ENCODE data around the gene MAP2K4. TPM values are rescaled to one million over a fixed set of nuclear protein-coding genes. Genes with fewer than 3 reads are reported as not detected.

MAP2K4 gene
- total and polyA plus RNA-seq, 2 of the 4 experiments (the other 2 are of a cell fraction), result 14.5 to 32.6 TPM

DNA sequence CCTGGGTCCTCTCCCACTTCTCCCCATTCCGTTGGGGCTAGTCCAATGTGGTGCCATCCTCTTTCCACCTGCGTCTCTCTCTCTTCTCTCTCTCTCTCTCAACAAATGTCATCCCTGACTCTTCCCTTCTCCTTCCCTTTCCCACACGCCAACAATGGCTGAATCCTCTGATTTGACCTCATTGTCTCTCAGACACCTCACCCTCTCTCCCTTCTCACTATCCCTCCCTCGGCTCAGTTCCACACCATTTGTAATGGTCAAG lies 22.8 kb upstream of the MAP2K4 start (continued):
- TF ChIP-seq RAD21 (IDR thresholded peaks at IDR 0.05; ENCODE audit: low read length) (no peak), RFX5 (IDR thresholded peaks at IDR 0.05; ENCODE audit: low read depth, low read length) (no peak), CEBPB (IDR thresholded peaks at IDR 0.05; ENCODE audit: low read depth, low read length) (no peak), NFE2L2 (IDR thresholded peaks at IDR 0.05; ENCODE audit: low read depth, low read length) (no peak), MAFK (IDR thresholded peaks at IDR 0.05; ENCODE audit: low read depth, low read length) (no peak), BHLHE40 (IDR thresholded peaks at IDR 0.05; ENCODE audit: low read depth, low read length) (no peak), SMC3 (IDR thresholded peaks at IDR 0.05; ENCODE audit: low read depth, low read length) (no peak)

DNA sequence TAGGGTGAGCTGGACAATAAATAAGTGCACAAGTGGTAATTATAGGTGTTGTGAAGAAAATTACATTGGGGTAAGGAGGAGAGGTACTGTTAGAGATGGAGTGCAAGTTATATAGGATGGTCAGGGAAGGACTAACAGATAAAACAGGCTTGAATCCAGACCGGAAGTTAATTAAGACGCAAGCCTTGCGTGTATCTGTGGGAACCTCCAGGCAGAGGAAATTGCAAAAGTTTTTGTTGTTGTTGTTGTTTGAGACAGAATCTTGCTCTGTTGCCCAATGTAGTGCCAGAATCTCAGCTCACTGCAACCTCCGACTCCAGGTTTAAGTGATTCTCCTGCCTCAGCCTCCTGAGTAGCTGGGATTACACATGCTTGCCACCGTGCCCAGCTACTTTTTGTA lies 21.0 kb upstream of the MAP2K4 start:
- no peak overlapping the region for H3K18ac ChIP-seq (ENCODE audit: low read depth, low read length)
- H3K56ac ChIP-seq (ENCODE audit: extremely low read depth, insufficient read depth, low read length), result no peak overlapping the region
- H3K4me3 ChIP-seq (ENCODE audit: insufficient read depth, low read depth, low read length), result no peak overlapping the region
- in situ Hi-C loops (cut with MboI; ENCODE audit: low sequenced_read_pairs) (loop anchor here (10.0 to 25.0 kb wide), 3 partner anchors 1005 to 1337 kb away; partner anchors contain the start of genes MYH3 and TMEM220), dilution Hi-C loops (cut with HindIII; ENCODE audit: low sequenced_read_pairs, unreplicated experiment) (no loop called here), intact Hi-C loops (cut with micrococcal nuclease) (loop anchor here (5.0 to 10.0 kb wide), 2 partner anchors 1003 to 1275 kb away; no protein-coding TSS in a partner anchor)
- no peak overlapping the region for H4K91ac ChIP-seq (ENCODE audit: insufficient read depth, low read depth, low read length)
- no peak for TF ChIP-seq NFE2L2 (IDR thresholded peaks at IDR 0.05; ENCODE audit: low read depth, low read length)
- TF ChIP-seq SMC3 (IDR thresholded peaks at IDR 0.05; ENCODE audit: low read depth, low read length), result no peak
- TF ChIP-seq MXI1 (IDR thresholded peaks at IDR 0.05; ENCODE audit: borderline replicate concordance, low read depth, low read length), result no peak
- no peak for TF ChIP-seq RFX5 (IDR thresholded peaks at IDR 0.05; ENCODE audit: low read depth, low read length)
- TF ChIP-seq, protein P1, sequence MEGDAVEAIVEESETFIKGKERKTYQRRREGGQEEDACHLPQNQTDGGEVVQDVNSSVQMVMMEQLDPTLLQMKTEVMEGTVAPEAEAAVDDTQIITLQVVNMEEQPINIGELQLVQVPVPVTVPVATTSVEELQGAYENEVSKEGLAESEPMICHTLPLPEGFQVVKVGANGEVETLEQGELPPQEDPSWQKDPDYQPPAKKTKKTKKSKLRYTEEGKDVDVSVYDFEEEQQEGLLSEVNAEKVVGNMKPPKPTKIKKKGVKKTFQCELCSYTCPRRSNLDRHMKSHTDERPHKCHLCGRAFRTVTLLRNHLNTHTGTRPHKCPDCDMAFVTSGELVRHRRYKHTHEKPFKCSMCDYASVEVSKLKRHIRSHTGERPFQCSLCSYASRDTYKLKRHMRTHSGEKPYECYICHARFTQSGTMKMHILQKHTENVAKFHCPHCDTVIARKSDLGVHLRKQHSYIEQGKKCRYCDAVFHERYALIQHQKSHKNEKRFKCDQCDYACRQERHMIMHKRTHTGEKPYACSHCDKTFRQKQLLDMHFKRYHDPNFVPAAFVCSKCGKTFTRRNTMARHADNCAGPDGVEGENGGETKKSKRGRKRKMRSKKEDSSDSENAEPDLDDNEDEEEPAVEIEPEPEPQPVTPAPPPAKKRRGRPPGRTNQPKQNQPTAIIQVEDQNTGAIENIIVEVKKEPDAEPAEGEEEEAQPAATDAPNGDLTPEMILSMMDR (conservative IDR thresholded peaks at IDR 0.05; ENCODE audit: low read depth, low read length), result no peak
- TF ChIP-seq, protein P2, sequence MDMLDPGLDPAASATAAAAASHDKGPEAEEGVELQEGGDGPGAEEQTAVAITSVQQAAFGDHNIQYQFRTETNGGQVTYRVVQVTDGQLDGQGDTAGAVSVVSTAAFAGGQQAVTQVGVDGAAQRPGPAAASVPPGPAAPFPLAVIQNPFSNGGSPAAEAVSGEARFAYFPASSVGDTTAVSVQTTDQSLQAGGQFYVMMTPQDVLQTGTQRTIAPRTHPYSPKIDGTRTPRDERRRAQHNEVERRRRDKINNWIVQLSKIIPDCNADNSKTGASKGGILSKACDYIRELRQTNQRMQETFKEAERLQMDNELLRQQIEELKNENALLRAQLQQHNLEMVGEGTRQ (IDR thresholded peaks at IDR 0.05; ENCODE audit: low read depth, low read length), result no peak
- TF ChIP-seq MAFK (IDR thresholded peaks at IDR 0.05; ENCODE audit: low read depth, low read length), result no peak
- TF ChIP-seq RAD21 (IDR thresholded peaks at IDR 0.05; ENCODE audit: low read length), result no peak
- TF ChIP-seq CHD1 (IDR thresholded peaks at IDR 0.05; ENCODE audit: low read depth, low read length), result no peak
- TF ChIP-seq POLR2A (IDR thresholded peaks at IDR 0.05; ENCODE audit: low read depth, low read length), result no peak
- TF ChIP-seq MAZ (IDR thresholded peaks at IDR 0.05; ENCODE audit: borderline replicate concordance, low read depth, low read length), result no peak
- TF ChIP-seq, protein P3, sequence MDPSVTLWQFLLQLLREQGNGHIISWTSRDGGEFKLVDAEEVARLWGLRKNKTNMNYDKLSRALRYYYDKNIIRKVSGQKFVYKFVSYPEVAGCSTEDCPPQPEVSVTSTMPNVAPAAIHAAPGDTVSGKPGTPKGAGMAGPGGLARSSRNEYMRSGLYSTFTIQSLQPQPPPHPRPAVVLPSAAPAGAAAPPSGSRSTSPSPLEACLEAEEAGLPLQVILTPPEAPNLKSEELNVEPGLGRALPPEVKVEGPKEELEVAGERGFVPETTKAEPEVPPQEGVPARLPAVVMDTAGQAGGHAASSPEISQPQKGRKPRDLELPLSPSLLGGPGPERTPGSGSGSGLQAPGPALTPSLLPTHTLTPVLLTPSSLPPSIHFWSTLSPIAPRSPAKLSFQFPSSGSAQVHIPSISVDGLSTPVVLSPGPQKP (IDR thresholded peaks at IDR 0.05; ENCODE audit: borderline replicate concordance, low read depth, low read length), result no peak
- H3K23ac ChIP-seq (ENCODE audit: low read depth, low read length), result no peak overlapping the region
- no peak overlapping the region for H3K4ac ChIP-seq (ENCODE audit: low read depth, low read length)
- H2BK20ac ChIP-seq (ENCODE audit: low read depth, low read length), result no peak overlapping the region
- ATAC-seq (ENCODE audit: low read depth), result no peak
- H3K9ac ChIP-seq (ENCODE audit: low read depth, low read length), result no peak overlapping the region
- H2AK5ac ChIP-seq (ENCODE audit: low read depth, low read length), result no peak overlapping the region
- no peaks in the 10 kb centered on the region for H4K20me1 ChIP-seq (ENCODE audit: insufficient read depth, low read length)
- no peak overlapping the region for H2BK15ac ChIP-seq (ENCODE audit: low read depth, low read length)
- no peak overlapping the region for H4K8ac ChIP-seq (ENCODE audit: low read depth in 2 of 2, low read length in 2 of 2)
- 100% methylated on average over 3 of the region's 5 CpGs; no CpG with 5 or more reads in 1 of the 2 experiments for WGBS, 2 experiments (ENCODE audit: extremely low coverage in 2 of 2, insufficient read length in 1 of 2)
- no peaks in the 10 kb centered on the region for H3K4me1 ChIP-seq (ENCODE audit: control insufficient read depth, insufficient read depth, low read length)
- no peak overlapping the region for H4K5ac ChIP-seq (ENCODE audit: low read depth, low read length)
- H3K4me2 ChIP-seq (ENCODE audit: low read depth, low read length), result no peak overlapping the region
- H3K9me1 ChIP-seq (ENCODE audit: insufficient read depth, low read length), result 0 out of 2 replicates have a peak, but pooled peaks cover 5% of the 10 kb centered on the region
- no peak overlapping the region for H2BK120ac ChIP-seq (ENCODE audit: low read depth, low read length)
- no peak overlapping the region for H3K14ac ChIP-seq (replicated peaks; ENCODE audit: low read depth, low read length)
- no peak overlapping the region for H2BK5ac ChIP-seq (ENCODE audit: low read depth, low read length, poor library complexity, severe bottlenecking)
- H3K79me1 ChIP-seq (ENCODE audit: low read depth in 1 of 2, low read length in 2 of 2), result peaks cover 0 to 6% of the 10 kb centered on the region in 2 experiments; a peak in 3 of 4 replicates
- DNase-seq, result no peak
- no TSS peak for BruUV-seq (replicated peaks)
- no peaks in the 10 kb centered on the region for H3K36me3 ChIP-seq (ENCODE audit: control insufficient read depth, insufficient read depth, low read length)
- ChIA-PET CTCF (no interaction called here), POLR2A (ENCODE audit: unreplicated experiment) (no interaction called here)
- H2AFZ ChIP-seq (replicated peaks; ENCODE audit: low read length, poor library complexity), result no peak overlapping the region
- no peaks in the 10 kb centered on the region for H3K9me3 ChIP-seq (ENCODE audit: control insufficient read depth, insufficient read depth, low read length)
- H3K27ac ChIP-seq (ENCODE audit: insufficient read depth, low read length), result no peak overlapping the region
- H3K27me3 ChIP-seq (ENCODE audit: control insufficient read depth, insufficient read depth, low read length), result no peaks in the 10 kb centered on the region
- H2AK9ac ChIP-seq (replicated peaks; ENCODE audit: low read depth, low read length, poor library complexity), result no peak overlapping the region

Data from IMR-90 (cell line).